Ectodermal cell (in vitro differentiated cells): ENCODE results near the gene GMPR2.

ENCODE experiments used
- H3K27ac ChIP-seq: 2 replicates; pipeline ENCODE4 v1.7.0; 2013; ENCODE audit warnings: mild to moderate bottlenecking, low read depth, low read length; ENCODE audit not compliant: insufficient read depth, poor library complexity, severe bottlenecking
- H3K27me3 ChIP-seq: 2 replicates; pipeline ENCODE4 v1.7.0; 2013; ENCODE audit warnings: mild to moderate bottlenecking, low read length; ENCODE audit not compliant: insufficient read depth, control insufficient read depth, poor library complexity, severe bottlenecking
- H3K36me3 ChIP-seq: one replicate; pipeline ENCODE4 v1.7.0; 2013; ENCODE audit warnings: low read length; ENCODE audit not compliant: control insufficient read depth, insufficient read depth
- H3K4me1 ChIP-seq: one replicate; pipeline ENCODE4 v1.7.0; 2013; ENCODE audit warnings: low read length; ENCODE audit not compliant: control insufficient read depth, insufficient read depth
- H3K4me3 ChIP-seq: 2 replicates; pipeline ENCODE4 v1.7.0; 2013; ENCODE audit warnings: low read depth, low read length, control low read depth; ENCODE audit not compliant: insufficient read depth
- H3K9me3 ChIP-seq: 2 replicates; pipeline ENCODE4 v1.7.0; 2013; ENCODE audit warnings: mild to moderate bottlenecking, low read length, moderate library complexity; ENCODE audit not compliant: control insufficient read depth
- WGBS, 2 experiments: methylation state at CpG; one replicate each; pipeline ENCODE4 v1.1.7; 2013; ENCODE audit warnings: missing lambda C conversion rate in 2 of 2; 5-methylcytosine and 5-hydroxymethylcytosine counted together

The GMPR2 gene

DNA sequence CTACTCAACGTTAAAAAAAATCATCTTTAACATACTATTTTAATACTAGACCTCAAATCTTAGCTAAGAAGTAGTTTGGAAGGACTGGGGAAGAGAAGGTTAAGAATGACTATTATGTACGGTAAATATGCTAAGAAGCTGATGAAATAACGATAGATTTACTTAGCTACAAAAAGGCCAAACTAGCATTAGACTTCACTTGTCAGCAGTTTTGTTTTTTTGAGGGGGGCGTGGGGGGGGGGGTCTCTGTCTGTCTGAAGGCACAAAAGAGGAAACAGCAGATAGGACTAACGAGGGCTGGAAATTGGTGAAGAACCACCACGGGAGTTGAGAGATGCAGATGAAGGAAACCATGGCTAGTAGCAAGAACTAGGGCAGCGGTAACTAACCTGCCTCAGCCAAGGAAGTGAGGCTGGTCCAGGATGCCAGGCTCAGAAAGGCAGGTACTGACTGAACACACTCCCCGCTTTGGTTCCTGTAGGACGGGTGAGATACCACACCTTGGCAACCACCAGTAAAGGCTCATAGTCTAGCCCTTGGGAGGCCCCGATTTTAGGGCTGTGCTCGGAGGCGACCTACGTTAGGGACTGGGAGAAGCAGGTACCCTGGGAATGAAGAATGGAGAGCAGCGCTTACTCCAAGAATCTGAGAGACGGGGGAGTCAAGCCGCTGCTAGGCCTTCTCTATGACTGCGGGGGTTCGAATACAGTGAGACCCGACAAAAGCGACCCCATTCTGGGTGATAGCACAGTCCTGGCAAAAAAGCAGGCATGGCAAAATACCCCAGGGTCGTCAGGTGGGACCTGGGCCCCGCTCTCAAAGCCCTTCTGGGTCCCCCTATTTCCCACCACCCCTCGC is 1.2 kb upstream of the GMPR2 start:
- Histone ChIP-seq H3K36me3 (peaks cover 1% of the 10 kb centered on the region), H3K27ac (peak overlapping the region; percentile 45), H3K9me3 (no peaks in the 10 kb centered on the region), H3K27me3 (no peaks in the 10 kb centered on the region), H3K4me1 (peaks cover 12% of the 10 kb centered on the region), H3K4me3 (peak overlapping the region; percentile 66)
- 14 to 18% methylated on average over 22 to 23 of the region's 23 CpGs for WGBS, 2 experiments

DNA sequence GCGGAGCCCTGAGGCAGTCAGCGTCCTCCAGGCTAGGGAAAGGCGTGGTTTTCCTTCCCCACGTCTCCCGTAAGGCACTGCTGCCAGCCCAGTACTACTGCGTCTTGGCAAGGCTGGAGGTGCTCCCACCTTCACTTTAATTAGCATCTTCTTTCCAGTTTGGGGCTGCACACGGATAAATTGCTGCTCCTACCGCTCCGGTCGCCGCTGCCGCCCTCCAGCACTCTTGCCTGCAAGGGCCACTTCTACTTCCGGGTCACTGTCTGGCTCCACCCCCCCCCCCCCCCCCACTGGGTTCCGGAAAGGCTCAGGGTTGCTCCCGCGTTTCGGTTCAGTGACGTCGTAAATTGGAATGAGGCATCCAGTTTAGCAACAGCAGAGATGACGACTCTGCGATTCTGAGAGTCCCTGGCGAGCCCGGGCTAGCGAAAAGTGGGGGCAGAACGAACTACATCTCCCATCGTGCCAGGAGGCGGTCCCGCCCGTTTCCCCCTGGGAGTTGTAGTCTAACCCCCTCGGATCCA is 546 bp upstream of the GMPR2 start, which contains the start of gene NEDD8:
NEDD8 (minus strand) TSS at position 247 of the 524 bp plus-strand sequence; CDS start at position 147, 100 bp downstream.
- Histone ChIP-seq H3K9me3 (no peaks in the 10 kb centered on the region), H3K27ac (peak within 1 kb of the TSS; percentile 79), H3K27me3 (no peaks in the 10 kb centered on the region), H3K36me3 (peaks cover 8% of the 10 kb centered on the region), H3K4me3 (peak within 1 kb of the TSS; percentile 66), H3K4me1 (peaks cover 12% of the 10 kb centered on the region)
- WGBS, 2 experiments, result 0 to 1% methylated on average over 30 of the region's 30 CpGs

DNA sequence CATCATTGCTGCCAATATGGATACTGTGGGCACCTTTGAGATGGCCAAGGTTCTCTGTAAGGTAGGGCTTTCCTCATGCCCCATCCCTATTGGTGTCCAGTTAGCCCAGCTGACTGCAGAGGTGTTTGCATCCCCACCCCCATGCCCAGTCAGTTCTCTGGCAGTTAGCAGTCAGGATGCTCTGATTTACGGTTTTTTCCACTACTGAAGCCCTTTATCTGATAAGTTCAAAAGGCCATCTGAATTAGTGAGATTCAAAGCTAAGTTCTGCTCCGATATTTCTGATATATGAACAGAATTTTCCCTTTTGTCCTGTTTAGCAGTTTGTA is 773 bp downstream of the GMPR2 start:
- WGBS, 2 experiments, result 88 to 94% methylated on average over 2 of the region's 2 CpGs
- Histone ChIP-seq H3K27ac (no peak overlapping the region), H3K4me3 (peak overlapping the region; percentile 66), H3K27me3 (no peaks in the 10 kb centered on the region), H3K36me3 (peaks cover 20% of the 10 kb centered on the region), H3K9me3 (no peaks in the 10 kb centered on the region), H3K4me1 (peaks cover 12% of the 10 kb centered on the region)

DNA sequence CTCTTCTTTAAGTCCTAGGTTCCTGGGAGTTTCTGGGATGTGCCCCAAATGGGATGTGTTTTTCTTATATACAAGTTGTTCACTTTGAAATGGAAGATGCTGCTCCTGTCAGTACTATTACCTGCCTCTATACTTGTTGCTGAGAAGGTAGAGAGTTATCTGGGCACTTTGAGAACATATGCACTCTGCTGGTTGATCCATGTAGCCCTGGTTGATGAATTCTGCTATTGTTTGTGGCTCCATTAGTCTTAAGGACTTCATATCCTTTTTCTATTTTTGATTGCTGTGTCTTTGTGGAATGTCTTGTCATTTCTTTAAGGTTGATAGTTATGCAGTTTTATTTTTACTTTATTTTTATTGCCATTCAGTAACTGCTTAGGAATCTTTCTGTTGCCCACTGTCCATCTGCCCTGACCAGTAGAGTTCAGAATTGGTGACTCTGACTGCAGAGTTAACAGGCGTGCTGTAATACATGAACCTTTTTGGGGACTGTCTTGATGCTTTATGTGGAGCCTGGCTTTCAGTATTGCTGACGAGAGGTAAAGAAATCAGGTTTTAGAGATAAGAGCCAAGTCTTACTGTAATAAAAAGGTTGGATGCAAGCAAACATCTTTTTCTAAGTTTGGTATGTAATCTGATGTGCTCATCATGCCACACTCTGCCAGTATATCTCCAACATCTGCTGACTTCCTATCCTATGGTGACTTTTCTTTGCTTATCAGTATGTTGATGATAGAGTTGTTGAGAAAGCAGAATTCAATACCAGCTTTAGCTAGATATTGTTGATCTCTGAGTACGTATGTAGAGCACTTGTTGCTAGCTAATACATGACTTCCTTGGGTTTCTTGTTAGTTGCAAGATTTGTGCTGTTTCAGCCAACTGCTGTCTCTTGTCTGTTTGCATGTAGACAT is 1.6 kb downstream of the GMPR2 start:
- Histone ChIP-seq H3K27me3 (no peaks in the 10 kb centered on the region), H3K27ac (no peak overlapping the region), H3K4me3 (no peak overlapping the region), H3K4me1 (peaks cover 12% of the 10 kb centered on the region), H3K9me3 (no peaks in the 10 kb centered on the region), H3K36me3 (peaks cover 21% of the 10 kb centered on the region)
- WGBS, 2 experiments, result 86 to 94% methylated on average over 3 of the region's 3 CpGs

DNA sequence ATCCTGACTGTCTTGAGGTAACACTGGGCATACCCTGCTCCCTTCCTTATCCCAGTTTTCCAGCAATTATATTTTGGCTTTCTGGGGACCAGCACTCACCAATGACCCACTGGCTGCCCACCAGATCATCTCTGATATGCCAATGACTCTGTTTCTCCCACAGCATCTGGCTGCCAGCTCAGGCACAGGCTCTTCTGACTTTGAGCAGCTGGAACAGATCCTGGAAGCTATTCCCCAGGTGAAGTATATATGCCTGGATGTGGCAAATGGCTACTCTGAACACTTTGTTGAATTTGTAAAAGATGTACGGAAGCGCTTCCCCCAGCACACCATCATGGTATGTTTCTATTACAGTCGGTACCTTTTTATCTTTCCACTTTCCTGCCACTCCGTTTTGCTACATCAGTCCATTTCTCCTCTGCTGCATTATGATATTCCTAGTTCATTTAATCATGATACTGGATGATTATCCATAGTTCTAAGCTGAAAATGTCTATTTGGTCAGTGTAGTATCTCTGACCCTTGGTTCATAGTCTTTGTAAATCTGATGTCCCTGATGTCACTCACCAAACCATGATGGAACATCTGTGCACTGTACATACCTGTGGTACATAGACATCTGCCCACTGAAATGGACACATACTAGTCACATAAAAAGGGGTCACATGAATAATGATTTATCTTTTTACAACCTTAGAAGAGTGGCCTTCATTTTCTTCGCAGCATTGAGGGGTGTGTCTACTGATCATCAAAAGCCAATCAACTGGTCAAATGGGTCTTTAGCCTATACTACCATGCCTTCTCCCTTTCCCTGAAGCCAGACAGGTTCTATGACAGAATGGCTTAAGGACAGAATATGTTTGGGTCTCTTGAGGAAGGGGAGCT is 3.3 kb downstream of the GMPR2 start:
- 94 to 95% methylated on average over 4 to 5 of the region's 5 CpGs for WGBS, 2 experiments
- H3K4me1 ChIP-seq, result peaks cover 10% of the 10 kb centered on the region
- no peak overlapping the region for H3K27ac ChIP-seq
- H3K36me3 ChIP-seq, result peaks cover 30% of the 10 kb centered on the region
- no peaks in the 10 kb centered on the region for H3K9me3 ChIP-seq
- no peaks in the 10 kb centered on the region for H3K27me3 ChIP-seq
- no peak overlapping the region for H3K4me3 ChIP-seq

DNA sequence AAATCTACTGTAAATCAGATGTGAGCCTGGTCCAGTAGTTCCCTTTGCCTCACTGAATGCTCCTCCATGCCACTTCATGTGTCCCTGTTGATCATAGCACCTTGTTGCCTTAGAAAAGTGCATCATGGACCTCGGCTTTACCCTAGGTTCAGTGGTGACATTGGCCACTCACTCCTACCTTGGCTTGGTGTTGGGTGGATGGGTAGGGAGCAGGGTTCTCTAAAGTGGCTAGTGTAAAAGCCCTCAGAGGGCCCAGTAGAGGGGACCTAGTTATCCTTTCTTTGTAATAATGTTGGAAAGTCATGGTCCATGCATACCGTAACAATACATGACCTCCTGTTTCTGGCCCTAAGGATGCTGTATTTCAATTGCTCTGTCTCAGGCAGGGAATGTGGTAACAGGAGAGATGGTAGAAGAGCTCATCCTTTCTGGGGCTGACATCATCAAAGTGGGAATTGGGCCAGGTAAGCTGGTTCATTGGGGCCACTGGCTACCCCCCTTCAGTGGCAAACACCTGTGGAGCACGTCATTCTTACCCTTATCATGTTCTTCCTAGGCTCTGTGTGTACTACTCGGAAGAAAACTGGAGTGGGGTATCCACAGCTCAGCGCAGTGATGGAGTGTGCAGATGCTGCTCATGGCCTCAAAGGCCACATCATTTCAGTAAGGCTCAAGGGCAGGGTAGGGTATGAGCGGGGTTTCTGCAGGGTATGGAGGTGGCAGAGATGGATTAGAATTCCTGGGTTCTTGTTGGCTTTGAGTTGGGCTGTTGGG is 4.1 kb downstream of the GMPR2 start:
- no peaks in the 10 kb centered on the region for H3K27me3 ChIP-seq
- no peak overlapping the region for H3K4me3 ChIP-seq
- H3K4me1 ChIP-seq, result peaks cover 10% of the 10 kb centered on the region
- no peaks in the 10 kb centered on the region for H3K9me3 ChIP-seq
- H3K27ac ChIP-seq, result no peak overlapping the region
- WGBS, 2 experiments, result 96 to 99% methylated on average over 6 of the region's 6 CpGs
- H3K36me3 ChIP-seq, result peaks cover 30% of the 10 kb centered on the region

DNA sequence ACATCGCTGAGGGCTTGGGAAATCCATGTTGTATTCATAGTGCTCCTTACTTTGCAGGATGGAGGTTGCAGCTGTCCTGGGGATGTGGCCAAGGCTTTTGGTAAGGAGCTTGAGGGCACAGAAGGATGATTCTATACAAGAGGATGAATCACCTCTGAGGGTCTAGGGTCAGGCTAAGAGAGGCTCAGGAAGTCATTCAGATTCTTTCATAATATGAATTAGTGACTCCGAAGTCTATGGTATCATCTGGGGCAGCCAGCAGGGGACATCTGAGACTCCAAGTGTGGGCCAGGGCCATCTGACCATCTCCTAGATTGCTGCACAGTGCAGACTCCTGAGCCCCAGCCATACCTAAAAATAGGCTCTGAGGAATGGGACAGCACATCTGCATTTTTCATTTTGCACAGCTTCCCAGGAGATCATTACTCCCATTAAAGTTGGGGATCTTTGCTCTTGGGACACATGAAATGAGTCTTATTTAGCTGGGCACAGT is 4.8 kb downstream of the GMPR2 start:
- Histone ChIP-seq H3K4me3 (no peak overlapping the region), H3K9me3 (no peaks in the 10 kb centered on the region), H3K27ac (no peak overlapping the region), H3K36me3 (peaks cover 30% of the 10 kb centered on the region), H3K27me3 (no peaks in the 10 kb centered on the region), H3K4me1 (peaks cover 10% of the 10 kb centered on the region)
- 92 to 98% methylated on average over 2 of the region's 2 CpGs for WGBS, 2 experiments

DNA sequence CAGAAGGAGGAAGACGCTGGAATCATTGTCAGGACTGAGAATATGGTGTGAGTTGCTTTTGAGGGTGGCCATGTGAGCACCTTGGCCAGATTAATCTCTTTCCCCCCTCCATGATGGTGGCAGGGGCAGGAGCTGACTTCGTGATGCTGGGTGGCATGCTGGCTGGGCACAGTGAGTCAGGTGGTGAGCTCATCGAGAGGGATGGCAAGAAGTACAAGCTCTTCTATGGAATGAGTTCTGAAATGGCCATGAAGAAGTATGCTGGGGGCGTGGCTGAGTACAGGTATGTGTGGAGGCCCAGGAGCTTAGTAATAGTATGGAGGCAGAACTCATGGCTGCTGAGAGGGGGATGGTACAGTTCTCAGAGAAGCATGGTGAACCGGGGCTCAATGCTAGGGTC is 5.4 kb downstream of the GMPR2 start:
- peaks cover 10% of the 10 kb centered on the region for H3K4me1 ChIP-seq
- no peak overlapping the region for H3K4me3 ChIP-seq
- no peak overlapping the region for H3K27ac ChIP-seq
- peaks cover 30% of the 10 kb centered on the region for H3K36me3 ChIP-seq
- no peaks in the 10 kb centered on the region for H3K27me3 ChIP-seq
- H3K9me3 ChIP-seq, result no peaks in the 10 kb centered on the region
- WGBS, 2 experiments, result 92 to 97% methylated on average over 5 of the region's 5 CpGs

DNA sequence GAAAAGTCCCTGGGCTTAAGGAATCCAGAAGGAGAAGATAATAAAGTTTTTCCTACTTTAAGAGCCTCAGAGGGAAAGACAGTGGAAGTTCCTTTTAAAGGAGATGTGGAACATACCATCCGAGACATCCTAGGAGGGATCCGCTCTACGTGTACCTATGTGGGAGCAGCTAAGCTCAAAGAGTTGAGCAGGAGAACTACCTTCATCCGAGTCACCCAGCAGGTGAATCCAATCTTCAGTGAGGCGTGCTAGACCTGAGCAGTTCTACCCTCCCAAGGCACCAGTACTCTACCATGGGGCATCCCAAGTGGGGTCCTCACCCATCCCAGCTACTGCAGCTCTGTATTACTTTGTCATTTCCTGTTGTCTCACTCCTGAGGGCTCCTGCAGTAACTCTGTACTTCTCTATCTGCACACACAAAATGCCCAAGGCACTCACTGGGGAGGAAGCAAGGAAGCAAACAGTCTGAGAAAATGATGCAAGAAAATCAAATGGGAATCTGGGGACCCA is 5.9 kb downstream of the GMPR2 start:
- Histone ChIP-seq H3K27me3 (no peaks in the 10 kb centered on the region), H3K27ac (no peak overlapping the region), H3K4me3 (no peak overlapping the region), H3K36me3 (peaks cover 30% of the 10 kb centered on the region), H3K9me3 (no peaks in the 10 kb centered on the region), H3K4me1 (peaks cover 6% of the 10 kb centered on the region)
- WGBS, 2 experiments, result 93 to 95% methylated on average over 5 of the region's 5 CpGs
